ENCODE results near the gene HOXA2. TPM values are rescaled to one million over a fixed set of nuclear protein-coding genes. Genes with fewer than 3 reads are reported as not detected.

The HOXA2 gene
- total RNA-seq, 2 donors from 2014 or later = not detected

- Histone ChIP-seq H3K27ac (ENCODE audit: low read depth, low read length) (peak overlapping the region; percentile 77), H3K4me1 (ENCODE audit: control insufficient read depth, insufficient read depth, low read length) (peaks cover 4% of the 10 kb centered on the region), H3K9ac (ENCODE audit: extremely low read depth, low read length, poor library complexity, severe bottlenecking) (no peak overlapping the region), H3K4me3 (ENCODE audit: low read length) (no peak overlapping the region), H3K9me3 (ENCODE audit: control insufficient read depth, low read length) (peaks cover 4% of the 10 kb centered on the region), H3K27me3 (ENCODE audit: control insufficient read depth, insufficient read depth, low read length, poor library complexity, severe bottlenecking) (peaks cover 100% of the 10 kb centered on the region), H3K36me3 (ENCODE audit: control insufficient read depth, insufficient read depth, low read length) (no peaks in the 10 kb centered on the region)
- DNase-seq = no peak
- Mint-ChIP-seq H3K9me3 (peaks cover 2% of the 10 kb centered on the region), H3K27me3 (ENCODE audit: insufficient read depth) (peaks cover 100% of the 10 kb centered on the region), H3K4me1 (peaks cover 18% of the 10 kb centered on the region), H3K36me3 (ENCODE audit: low read depth) (no peaks in the 10 kb centered on the region), H3K4me3 (no peak overlapping the region), H3K27ac (no peak overlapping the region)
- 1 to 15% methylated on average over 10 to 13 of the region's 13 CpGs for WGBS, 2 experiments (ENCODE audit: insufficient coverage in 1 of 2, insufficient read length in 1 of 2)
- TF ChIP-seq CTCF (conservative IDR thresholded peaks at IDR 0.05) = no peak
These were observed 3.0 kb upstream of the HOXA2 start for GRCh38 chr7:27105301-27106031.

- peaks cover 4% of the 10 kb centered on the region for H3K4me1 ChIP-seq (ENCODE audit: control insufficient read depth, insufficient read depth, low read length)
- TF ChIP-seq CTCF (conservative IDR thresholded peaks at IDR 0.05) = no peak
- H3K27ac Mint-ChIP-seq = no peak overlapping the region
- H3K4me3 ChIP-seq (ENCODE audit: low read length) = no peak overlapping the region
- no peak for DNase-seq
- H3K9me3 ChIP-seq (ENCODE audit: control insufficient read depth, low read length) = peaks cover under 1% of the 10 kb centered on the region
- peaks cover 18% of the 10 kb centered on the region for H3K4me1 Mint-ChIP-seq
- H3K27me3 Mint-ChIP-seq (ENCODE audit: insufficient read depth) = peaks cover 100% of the 10 kb centered on the region
- 16 to 29% methylated on average over 3 to 13 of the region's 13 CpGs for WGBS, 2 experiments (ENCODE audit: insufficient coverage in 1 of 2, insufficient read length in 1 of 2)
- no peak overlapping the region for H3K4me3 Mint-ChIP-seq
- H3K9ac ChIP-seq (ENCODE audit: extremely low read depth, low read length, poor library complexity, severe bottlenecking) = no peak overlapping the region
- peaks cover 100% of the 10 kb centered on the region for H3K27me3 ChIP-seq (ENCODE audit: control insufficient read depth, insufficient read depth, low read length, poor library complexity, severe bottlenecking)
- no peaks in the 10 kb centered on the region for H3K36me3 ChIP-seq (ENCODE audit: control insufficient read depth, insufficient read depth, low read length)
- peak overlapping the region; percentile 96 for H3K27ac ChIP-seq (ENCODE audit: low read depth, low read length)
- H3K36me3 Mint-ChIP-seq (ENCODE audit: low read depth) = no peaks in the 10 kb centered on the region
- H3K9me3 Mint-ChIP-seq = peaks cover 2% of the 10 kb centered on the region
These were observed 2.0 kb upstream of the HOXA2 start for GRCh38 chr7:27104341-27105058.

GRCh38 chr7:27103489-27104226 is 1.2 kb upstream of the HOXA2 start:
- H3K4me1 ChIP-seq (ENCODE audit: control insufficient read depth, insufficient read depth, low read length) = peaks cover 4% of the 10 kb centered on the region
- no peaks in the 10 kb centered on the region for H3K36me3 ChIP-seq (ENCODE audit: control insufficient read depth, insufficient read depth, low read length)
- no peak overlapping the region for H3K4me3 Mint-ChIP-seq
- H3K27ac ChIP-seq (ENCODE audit: low read depth, low read length) = peak overlapping the region; percentile 96
- peaks cover 2% of the 10 kb centered on the region for H3K9me3 Mint-ChIP-seq
- peaks cover 100% of the 10 kb centered on the region for H3K27me3 ChIP-seq (ENCODE audit: control insufficient read depth, insufficient read depth, low read length, poor library complexity, severe bottlenecking)
- peaks cover 100% of the 10 kb centered on the region for H3K27me3 Mint-ChIP-seq (ENCODE audit: insufficient read depth)
- peaks cover 19% of the 10 kb centered on the region for H3K4me1 Mint-ChIP-seq
- TF ChIP-seq CTCF (conservative IDR thresholded peaks at IDR 0.05) = no peak
- peak overlapping the region; percentile 39 for H3K4me3 ChIP-seq (ENCODE audit: low read length)
- no peak overlapping the region for H3K27ac Mint-ChIP-seq
- no peak overlapping the region for H3K9ac ChIP-seq (ENCODE audit: extremely low read depth, low read length, poor library complexity, severe bottlenecking)
- H3K9me3 ChIP-seq (ENCODE audit: control insufficient read depth, low read length) = no peaks in the 10 kb centered on the region
- DNase-seq = peak; percentile 66
- 5% methylated on average over 15 to 35 of the region's 35 CpGs for WGBS, 2 experiments (ENCODE audit: insufficient coverage in 1 of 2, insufficient read length in 1 of 2)
- no peaks in the 10 kb centered on the region for H3K36me3 Mint-ChIP-seq (ENCODE audit: low read depth)
